Lower leg skin (tissue), 3 donors: ENCODE measurements around the gene PPA1.

Source experiments
- POLR2A ChIP-seq, 2 donors: fragments of 450-650 bp; IDR thresholded peaks; one replicate each; pipeline ENCODE4 v1.6.1; 2016 to 2017; ENCODE audit warnings: antibody characterized with exemption in 2 of 2, mild to moderate bottlenecking in 1 of 2, moderate library complexity in 1 of 2
- TF ChIP-seq, protein P1 (sequence below), 3 donors: fragments of 450-650 bp; IDR thresholded peaks; one replicate each; pipeline ENCODE4 v1.5.1; 2016; ENCODE audit warnings: antibody characterized with exemption in 3 of 3, mild to moderate bottlenecking in 3 of 3, moderate library complexity in 2 of 3

DNA sequence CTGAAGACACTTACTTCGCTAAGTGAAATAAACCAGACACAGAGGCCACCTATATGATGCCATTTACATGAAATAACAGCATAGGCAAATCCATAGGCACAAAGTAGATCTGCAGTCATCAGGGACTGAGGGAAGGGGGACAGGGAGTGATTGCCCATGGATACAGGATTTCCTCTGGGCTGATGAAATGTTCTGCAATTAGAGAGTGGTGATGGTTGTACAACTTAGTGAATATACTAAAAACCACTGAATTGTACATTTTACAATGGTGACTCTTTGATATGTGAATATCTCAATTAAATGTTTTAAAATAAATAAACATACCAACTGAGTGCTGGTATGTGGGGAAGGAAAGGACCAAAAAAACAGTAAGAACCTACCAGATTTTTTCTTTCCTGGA, 20.4 kb downstream of the PPA1 start:
- TF ChIP-seq, protein P1, sequence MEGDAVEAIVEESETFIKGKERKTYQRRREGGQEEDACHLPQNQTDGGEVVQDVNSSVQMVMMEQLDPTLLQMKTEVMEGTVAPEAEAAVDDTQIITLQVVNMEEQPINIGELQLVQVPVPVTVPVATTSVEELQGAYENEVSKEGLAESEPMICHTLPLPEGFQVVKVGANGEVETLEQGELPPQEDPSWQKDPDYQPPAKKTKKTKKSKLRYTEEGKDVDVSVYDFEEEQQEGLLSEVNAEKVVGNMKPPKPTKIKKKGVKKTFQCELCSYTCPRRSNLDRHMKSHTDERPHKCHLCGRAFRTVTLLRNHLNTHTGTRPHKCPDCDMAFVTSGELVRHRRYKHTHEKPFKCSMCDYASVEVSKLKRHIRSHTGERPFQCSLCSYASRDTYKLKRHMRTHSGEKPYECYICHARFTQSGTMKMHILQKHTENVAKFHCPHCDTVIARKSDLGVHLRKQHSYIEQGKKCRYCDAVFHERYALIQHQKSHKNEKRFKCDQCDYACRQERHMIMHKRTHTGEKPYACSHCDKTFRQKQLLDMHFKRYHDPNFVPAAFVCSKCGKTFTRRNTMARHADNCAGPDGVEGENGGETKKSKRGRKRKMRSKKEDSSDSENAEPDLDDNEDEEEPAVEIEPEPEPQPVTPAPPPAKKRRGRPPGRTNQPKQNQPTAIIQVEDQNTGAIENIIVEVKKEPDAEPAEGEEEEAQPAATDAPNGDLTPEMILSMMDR (IDR thresholded peaks at IDR 0.05), result no peak
- no peak for TF ChIP-seq POLR2A (IDR thresholded peaks at IDR 0.05)
